GM20431 (cell line): Measurements from ENCODE around the gene PCDHGB2.
"Not testable (repeated sequence)": the region's sequence is repeated elsewhere in the genome, so short reads cannot be mapped to it uniquely, and the experiment has no call there.

Experiments
- in situ Hi-C: fragments of 300-500 bp; cut with MseI, MboI; formaldehyde crosslinking; loops from one replicate; pipeline ENCODE4 v1.15.0; 2020; ENCODE audit warnings: low sequenced_read_pairs; ENCODE audit not compliant: unreplicated experiment

Gene PCDHGB2

GRCh38 chr5:141359790-141360426 lies at the start of gene PCDHGB2:
PCDHGB2 (plus strand) TSS chr5:141359994; CDS start chr5:141360136, 142 bp downstream.
- in situ Hi-C loops = no loop called here

GRCh38 chr5:141313711-141314110 lies 46.1 kb upstream of the PCDHGB2 start:
- in situ Hi-C loops = no loop called here

GRCh38 chr5:141316963-141317362 lies 42.8 kb upstream of the PCDHGB2 start:
- in situ Hi-C loops = not testable (repeated sequence)

- in situ Hi-C loops = no loop called here
These were observed 40.6 kb upstream of the PCDHGB2 start for GRCh38 chr5:141319202-141319601.

- in situ Hi-C loops = no loop called here
These were observed 40.1 kb upstream of the PCDHGB2 start for GRCh38 chr5:141319699-141320098.

GRCh38 chr5:141320225-141321169 lies 39.3 kb upstream of the PCDHGB2 start, which contains the start of gene TAF7:
TAF7 (minus strand) TSS chr5:141320784; CDS start chr5:141320044, 740 bp downstream.
- in situ Hi-C loops = no loop called here

GRCh38 chr5:141322261-141322660 lies 37.5 kb upstream of the PCDHGB2 start:
- in situ Hi-C loops = no loop called here

GRCh38 chr5:141326088-141326854 lies 33.5 kb upstream of the PCDHGB2 start:
- in situ Hi-C loops = no loop called here

- in situ Hi-C loops = no loop called here
These were observed 31.6 kb upstream of the PCDHGB2 start for GRCh38 chr5:141328231-141328630.

GRCh38 chr5:141330299-141331080 lies 29.3 kb upstream of the PCDHGB2 start, which contains the start of gene PCDHGA1:
PCDHGA1 (plus strand) TSS chr5:141330514.
- in situ Hi-C loops = no loop called here

GRCh38 chr5:141332571-141332970 lies 27.2 kb upstream of the PCDHGB2 start:
- in situ Hi-C loops = not testable (repeated sequence)

- in situ Hi-C loops = no loop called here
These were observed 21.1 kb upstream of the PCDHGB2 start, which contains the start of gene PCDHGA2 for GRCh38 chr5:141338538-141339306. PCDHGA2 (plus strand) TSS chr5:141338760.

- in situ Hi-C loops = not testable (repeated sequence)
These were observed 18.9 kb upstream of the PCDHGB2 start for GRCh38 chr5:141340781-141341354.

- in situ Hi-C loops = no loop called here
These were observed 17.0 kb upstream of the PCDHGB2 start for GRCh38 chr5:141342773-141343172.

GRCh38 chr5:141343242-141343952 lies 16.4 kb upstream of the PCDHGB2 start, which contains the start of gene PCDHGA3:
PCDHGA3 (plus strand) TSS chr5:141343829; CDS start chr5:141344034, 205 bp downstream.
- in situ Hi-C loops = no loop called here

- in situ Hi-C loops = no loop called here
These were observed 15.8 kb upstream of the PCDHGB2 start for GRCh38 chr5:141343953-141344463.

GRCh38 chr5:141345327-141345726 lies 14.5 kb upstream of the PCDHGB2 start:
- in situ Hi-C loops = no loop called here
